ENCODE data around the gene RASAL2.

The RASAL2 gene

DNA sequence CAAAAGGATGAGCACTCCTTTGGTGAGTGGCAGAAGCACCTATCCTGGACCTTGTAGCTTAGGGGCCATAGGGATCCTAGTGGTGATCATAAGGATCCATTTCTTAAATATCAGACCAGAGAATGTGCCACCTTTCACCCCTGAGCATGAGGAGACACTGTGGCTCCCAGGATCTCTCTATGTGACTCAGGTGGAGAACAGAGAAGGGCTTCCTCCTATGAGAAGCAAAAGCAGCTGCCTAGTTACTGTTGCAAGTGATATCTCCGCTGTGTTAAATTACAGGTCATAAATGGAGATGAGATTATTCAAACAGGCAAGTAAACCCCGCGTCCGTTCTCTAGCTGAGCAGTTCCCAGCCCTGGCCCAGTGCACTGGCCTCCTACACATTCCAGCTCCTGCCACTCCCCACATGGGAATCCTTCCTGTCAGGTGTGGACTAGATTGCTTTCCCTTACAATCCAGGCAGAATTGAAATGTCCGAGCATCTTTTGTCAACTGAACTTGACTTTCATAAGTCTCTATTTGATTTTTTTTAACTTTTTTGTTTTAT is 376.6 kb downstream of the RASAL2 start:
- DNase-seq, result no peak

DNA sequence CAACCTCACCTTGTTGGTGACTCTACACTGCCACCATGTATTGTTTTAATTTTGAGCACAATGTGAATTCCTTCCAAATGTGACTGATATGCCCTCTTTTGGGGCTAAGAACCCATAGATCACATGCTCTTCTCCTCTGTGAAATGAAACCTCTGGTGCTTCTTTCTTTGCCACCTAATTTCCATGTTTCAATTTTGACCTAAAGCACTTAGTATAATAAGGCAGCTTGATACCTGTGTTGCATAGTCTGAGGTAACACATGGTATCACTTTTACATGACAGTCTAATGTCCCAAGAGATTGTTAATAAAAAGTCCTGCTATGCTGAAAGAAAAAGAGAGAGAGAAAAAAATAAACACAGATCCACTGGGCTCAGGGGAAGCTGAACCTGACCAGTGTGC is 378.6 kb downstream of the RASAL2 start:
- DNase-seq, result no peak

DNA sequence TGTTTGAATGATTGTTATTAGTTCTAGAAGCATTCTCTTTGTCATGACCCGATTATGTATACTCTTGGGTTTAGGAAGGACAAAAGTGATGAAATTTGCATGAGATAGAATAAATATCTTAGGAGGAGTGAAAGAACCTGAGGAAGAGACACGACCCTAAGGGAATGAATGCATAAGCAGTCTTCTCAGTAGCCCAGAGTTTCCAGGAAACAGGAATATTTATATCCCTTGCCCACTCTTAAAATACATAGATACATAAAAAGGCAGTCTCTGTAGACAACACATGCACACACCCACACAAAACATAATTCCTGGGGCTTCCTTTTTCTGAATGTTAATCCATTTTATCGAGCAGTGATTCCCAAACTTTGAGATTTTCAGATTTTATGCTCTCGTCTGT is 383.5 kb downstream of the RASAL2 start:
- no peak for DNase-seq

DNA sequence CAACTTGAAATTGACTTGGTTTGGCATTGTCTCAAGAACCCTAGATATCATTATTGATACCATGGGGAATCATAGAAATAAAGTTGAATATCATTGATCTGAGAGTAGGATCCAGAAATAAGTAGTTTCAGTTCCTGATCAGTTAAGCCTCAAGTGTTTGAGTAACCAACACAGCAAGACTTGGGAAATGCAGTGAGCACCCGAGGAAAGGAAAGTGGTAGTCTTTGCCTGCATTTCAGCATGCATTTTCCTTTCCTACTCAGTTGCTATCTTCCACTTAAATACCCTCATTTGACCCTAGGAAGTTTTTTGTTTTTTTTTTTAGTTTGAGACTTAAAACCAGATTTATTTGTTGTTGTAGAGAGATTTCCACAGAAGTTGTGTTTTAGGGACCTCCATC is 383.9 kb downstream of the RASAL2 start:
- no peak for DNase-seq

DNA sequence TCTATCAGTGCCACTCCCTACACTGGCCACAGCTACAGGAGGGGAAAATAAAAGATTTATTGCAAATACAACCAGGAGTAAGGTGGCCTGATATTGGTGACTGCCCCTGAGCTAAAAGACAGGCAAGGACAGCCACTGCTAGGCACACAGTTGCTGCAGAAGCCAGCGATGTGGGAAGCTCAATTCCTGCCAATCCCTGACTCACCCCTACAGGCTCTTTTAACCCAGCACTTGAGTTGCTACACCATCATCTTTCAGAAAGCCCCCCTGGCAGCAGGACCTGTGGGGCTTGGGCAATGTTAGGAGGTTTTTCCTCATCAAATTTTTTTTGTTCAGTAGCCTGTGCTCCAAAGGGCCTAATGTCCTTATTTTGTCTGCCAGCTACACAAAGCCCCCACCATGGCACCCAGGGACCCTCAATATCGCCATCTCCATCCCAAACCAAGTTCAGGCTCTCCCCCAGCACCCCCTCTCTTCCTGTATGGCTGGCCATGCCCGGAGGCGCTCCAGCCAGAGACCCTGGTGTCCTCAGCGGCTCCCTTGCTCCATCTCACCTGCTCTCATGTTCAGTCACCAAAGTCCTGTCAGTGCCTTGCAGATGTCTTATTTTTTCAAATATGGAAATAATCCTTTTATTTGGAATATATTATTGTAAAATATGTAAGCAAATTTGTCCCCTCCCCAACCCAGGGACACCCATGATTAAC is 389.5 kb downstream of the RASAL2 start:
- DNase-seq, result no peak

DNA sequence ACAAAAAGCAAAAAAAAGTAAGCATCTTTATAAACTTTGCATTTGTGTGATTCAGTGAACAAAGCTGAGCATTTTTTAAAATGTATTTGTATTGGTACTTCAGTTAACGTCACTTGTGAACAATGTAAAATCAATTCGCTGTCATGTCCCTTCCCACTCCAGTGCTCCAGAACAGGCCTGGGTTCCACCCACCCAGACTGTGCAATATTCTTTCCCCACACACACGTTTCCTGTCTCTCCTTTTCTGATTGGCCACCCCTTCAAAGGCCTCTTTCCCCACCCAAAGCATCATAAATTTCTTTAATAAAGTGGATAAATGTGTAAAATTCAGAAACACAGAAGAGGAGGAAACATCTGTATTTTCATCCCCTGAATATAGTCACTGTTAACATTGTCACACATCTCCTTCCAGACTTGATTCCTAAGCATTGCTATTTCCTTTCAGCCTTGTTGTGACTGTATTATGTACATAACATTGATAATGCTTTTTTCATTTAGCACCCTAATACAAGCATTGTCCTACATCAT is 390.9 kb downstream of the RASAL2 start:
- no peak for DNase-seq

DNA sequence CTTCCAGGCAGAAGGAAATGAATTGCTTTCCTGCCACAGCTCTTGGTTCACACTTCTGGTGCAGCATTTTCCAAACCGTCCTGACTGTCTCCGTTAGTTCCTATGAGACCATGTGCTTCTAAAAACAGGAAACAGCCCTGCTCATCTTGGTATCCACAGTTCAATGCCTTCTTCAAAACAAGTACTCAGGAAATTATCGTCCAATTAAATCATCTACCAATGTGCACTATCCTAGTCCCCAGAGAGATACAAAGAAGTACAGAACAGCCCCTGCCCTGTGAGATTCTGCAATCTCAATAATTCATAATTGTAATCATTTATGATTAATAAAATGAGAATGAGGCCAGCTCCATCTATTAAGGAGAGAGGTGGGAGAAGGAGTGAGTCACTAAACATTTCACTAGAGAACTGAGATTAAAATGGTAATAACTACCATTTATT is 391.7 kb downstream of the RASAL2 start:
- no peak for DNase-seq

DNA sequence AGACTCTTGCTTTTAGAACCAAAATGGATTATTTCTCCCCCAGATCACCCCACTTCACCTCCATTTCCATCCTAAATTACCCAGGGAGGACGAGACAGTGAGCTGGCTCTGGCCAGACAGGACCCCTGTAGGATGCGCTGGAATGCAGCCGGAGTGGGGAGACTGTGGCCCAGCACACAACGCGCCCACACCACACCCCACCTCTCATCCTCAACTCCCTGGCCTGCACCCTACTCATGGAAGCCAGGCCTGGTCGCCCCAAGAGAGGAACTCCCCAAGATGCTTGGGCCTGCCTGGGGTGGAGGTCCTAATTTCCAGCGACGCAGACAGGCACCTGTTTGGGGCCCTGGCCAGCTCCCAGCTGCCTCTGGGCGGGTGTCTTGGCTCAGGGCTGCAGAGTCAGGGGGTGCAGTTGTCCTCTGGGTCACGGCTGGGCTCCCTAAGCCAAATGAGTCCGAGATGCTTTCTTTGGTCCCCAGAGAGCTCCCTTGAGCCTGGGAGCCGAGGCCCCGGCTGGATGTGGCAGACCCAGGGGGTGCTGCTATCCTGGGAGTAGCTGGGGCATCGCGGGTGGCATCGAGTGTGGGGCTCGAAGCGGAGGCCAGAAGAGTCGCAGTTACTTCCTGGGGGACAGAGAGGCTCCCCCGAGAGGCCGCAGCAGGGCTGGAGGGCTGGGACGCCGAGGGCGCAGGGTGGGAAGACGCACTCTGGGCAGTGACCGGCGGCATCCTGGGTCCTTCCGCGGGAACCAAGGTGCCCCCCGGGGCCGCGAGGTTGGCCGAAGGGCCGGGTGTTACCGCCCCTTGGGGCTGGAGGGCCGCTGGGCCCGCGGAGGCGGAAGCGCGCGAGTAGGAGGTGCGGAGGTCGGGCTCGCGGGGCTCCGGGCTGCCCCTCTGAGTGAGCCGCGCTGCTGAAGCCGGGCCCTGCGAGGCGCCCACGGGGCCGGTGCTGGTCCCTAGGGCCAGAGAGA is 392.5 kb downstream of the RASAL2 start:
- no peak for DNase-seq

DNA sequence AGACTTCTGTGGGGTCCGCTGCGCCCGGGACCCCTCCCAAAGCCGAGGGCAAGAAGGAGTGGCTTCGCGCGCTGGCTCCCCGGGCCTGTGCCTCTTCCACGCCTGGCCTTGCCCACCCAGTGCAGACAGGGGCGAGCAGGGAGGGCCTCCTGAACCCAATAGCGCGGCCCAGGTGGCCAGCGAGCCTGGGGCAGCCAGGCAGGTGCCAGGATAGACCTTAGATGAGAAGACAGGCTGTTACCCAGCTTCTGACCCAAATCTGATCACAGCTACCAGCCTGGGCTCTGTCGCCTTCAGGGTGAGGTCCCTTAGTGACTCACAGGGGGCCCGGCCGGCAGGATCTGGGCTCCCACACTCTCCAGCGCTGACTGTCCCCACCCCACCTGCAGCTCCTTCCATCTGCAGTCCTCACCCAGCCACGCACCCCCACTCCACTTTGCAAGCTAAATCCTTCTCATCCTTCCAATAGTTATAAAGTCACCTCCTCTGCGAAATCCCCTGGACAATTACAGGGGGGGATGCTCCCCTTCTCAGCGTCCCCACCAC is 393.2 kb downstream of the RASAL2 start:
- DNase-seq, result no peak

DNA sequence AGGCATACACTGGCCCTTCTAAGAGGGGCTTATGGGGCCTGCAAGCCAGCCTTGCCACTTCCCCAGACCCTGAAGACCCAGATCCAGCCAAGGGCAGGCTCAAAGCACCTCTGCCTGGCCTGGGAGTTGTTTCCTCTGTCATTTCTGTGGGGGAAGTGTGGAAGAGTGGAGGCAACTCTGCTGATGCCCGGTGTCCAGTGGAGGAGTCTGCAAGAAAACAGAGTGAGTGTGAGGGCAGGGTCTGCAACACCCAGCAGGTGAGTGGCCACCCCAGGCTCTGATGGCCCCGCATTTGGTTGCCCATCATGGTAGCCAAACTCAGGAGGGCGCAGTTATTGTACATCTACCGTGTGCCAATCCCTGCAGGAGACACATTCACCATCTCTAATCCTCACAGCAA is 394.5 kb downstream of the RASAL2 start:
- no peak for DNase-seq

DNA sequence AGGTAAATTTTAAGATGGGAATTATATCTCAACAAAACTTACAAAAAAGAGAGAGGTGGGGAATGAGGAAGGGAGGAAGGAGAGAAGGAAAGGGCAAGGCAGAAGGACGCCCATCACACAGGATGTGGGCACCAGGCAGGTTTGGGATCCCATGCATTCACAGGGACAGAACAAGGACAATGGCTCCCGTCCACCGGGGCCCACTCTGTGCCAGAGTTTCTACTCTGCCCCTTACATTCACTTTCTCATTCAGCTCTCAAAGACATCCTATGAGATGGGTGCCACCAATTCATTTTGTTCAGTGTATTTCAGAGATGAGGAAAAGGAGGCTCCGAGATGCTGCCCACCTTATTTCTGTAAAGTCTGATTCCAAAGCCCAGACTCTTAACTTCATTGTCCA is 395.5 kb downstream of the RASAL2 start:
- DNase-seq, result no peak

DNA sequence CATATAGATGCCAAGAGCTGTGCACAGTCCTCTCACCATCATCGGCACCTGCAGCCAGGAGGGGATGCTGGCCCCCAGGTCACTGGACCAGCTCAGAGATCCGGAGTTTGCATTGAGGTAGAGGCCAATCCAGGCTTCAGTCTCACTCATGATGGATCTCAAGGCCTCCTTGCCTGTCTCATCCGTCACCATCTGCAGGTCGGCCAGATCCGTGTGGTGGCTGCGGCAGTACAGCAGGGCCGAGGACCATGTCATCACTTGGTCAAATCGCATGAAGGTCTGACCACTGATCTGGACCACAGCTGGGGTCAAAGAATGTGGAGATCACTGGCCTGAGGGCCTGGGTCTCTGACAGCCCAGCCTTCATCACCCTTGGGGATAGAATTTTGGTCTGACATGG is 396.2 kb downstream of the RASAL2 start:
- no peak for DNase-seq

DNA sequence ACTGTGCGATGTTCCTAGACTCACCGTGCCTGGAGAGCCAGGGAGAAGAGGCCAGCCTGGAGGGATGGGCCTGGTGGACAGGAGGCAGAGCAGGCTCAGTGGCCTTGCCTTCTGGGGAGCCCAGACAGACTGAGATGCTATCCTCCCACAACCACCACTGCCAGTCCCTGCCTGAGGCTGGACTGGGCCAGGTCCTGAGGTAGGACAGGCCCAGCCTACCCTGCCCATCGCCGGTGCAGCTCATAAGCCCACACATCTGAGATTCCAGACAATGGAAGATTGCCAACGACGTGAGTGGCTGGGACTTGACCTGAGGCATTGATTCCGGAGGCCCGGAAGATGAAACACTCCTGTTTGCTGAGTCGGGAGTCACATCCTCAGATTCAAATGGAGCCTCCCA is 397.1 kb downstream of the RASAL2 start:
- no peak for DNase-seq

DNA sequence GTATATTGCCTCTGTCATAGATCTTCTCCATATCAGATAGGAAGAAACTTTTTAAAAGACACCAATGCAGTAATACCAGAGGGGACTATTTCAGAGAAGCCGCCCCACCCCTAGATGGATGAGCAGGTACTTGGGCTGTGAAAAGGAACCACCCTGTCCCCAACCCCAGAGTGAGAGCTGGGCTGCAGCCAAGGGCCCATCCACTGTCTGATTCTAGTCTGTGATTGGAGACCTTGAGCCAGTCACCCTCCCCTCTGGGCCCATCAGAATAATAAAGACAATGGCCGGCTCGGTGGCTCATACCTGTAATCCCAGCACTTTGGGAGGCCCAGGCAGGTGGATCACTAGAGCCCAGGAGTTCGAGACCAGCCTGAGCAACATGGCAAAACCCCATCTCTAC is 397.8 kb downstream of the RASAL2 start:
- no peak for DNase-seq

DNA sequence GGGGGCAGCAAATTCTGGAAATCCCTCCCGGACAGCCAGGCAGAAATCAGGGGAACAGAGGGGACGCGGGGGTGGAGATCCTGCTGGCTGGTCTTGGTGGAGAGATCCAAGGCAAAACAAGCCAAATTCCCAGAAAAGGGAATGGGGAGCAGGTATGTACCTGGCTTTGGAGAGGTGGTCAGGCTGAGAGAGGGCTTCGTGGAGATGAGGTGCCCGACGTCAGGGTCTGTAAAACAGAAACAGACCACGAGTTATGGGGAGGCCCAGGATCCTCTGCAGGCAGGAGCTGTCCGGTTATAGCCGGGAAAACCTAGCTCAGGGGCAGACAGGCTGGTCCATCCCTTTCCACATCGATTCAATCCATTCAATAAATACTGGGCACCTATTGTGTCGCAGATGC is 398.4 kb downstream of the RASAL2 start:
- no peak for DNase-seq

DNA sequence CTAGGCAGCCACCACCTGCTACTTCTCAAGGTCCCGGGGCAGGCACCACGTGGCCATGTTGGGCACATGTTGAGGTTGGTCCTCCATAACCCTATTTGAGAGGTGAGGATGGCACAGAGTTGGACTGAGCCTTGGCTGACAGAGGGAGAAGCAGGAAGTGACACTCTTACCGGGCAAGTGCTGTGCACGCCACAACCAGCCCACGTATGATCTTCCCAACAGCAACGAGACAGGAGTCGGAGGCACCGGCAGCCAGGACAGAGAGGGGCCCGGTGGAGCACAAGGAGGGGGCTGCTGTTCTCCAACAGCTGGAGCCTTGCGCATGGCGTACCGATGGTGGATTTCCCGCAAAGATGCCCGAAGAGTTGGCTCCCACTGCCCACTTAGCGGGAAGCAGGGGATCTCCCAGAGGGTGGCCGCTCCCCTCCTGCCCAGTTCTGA is 399.4 kb downstream of the RASAL2 start:
- no peak for DNase-seq

DNA sequence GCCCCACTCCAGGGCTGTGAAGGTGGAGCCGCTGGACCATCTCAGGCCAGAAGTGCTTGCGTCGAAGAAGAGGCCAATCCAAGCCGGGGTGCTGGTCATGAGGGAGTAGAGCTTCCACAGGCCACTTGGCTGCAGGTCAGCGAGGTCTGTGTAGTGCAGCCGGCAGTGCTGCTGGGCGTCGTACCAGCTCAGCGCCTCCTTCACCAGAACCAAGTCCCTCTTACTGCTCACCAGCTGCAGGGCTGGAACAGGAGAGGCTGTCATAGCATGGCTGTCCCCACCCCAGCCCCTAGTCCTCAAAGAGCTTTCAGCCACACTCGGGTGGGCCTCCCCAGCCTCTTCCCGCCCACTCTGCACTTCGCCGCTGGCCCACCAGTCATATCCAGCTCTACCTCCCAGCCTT is 400.7 kb downstream of the RASAL2 start:
- DNase-seq, result no peak

DNA sequence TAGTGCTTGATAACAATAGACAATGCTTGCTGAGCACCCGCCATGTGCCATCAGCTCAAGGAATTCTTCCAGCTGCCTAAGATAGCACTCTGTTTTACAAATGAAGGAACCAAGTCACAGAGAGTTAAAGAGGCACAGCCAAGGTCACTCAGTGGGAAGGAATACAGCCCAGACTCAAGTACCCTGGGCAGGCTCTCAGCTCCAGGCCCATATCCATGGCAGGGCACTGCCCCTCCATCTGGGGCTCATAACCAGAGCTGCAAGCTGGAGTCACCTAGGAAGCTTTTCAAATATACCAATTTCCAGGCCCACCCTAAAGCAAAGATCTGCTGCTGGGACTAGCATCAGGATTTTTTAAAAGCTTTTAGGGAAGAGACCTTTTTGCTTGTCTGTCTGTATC is 401.3 kb downstream of the RASAL2 start:
- no peak for DNase-seq

DNA sequence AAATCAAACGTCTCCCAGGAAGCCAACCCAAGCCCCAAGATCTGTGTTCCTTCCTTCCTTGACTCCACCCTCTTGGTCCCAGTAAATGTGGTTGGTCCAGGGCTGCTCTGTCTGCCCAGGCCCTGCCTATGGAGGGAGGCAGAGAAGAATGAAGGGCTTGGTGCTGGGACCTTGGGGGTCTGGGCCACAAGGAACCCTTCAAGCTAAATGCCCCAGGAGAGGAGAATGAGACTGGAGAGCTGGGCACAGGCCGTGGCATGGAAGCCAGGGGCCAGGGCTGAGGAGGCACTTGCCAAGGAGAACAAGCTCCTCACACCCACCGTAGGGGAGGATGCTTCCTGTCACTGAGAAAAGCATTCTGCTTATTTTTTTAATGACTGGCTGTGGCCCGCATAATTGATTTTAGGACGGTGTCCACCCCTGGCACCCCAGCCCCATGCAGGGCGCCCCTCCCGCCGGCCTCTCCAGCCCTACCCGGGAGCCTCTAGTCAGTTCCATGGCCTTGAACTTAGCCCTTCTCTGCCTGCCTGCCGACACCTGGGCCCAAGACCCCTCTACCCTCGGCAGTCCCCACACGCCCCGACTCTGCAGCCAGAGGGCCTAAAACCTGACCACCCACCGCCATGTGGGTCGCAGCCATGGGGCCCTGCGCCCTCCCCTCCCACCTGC is 402.0 kb downstream of the RASAL2 start:
- no peak for DNase-seq

DNA sequence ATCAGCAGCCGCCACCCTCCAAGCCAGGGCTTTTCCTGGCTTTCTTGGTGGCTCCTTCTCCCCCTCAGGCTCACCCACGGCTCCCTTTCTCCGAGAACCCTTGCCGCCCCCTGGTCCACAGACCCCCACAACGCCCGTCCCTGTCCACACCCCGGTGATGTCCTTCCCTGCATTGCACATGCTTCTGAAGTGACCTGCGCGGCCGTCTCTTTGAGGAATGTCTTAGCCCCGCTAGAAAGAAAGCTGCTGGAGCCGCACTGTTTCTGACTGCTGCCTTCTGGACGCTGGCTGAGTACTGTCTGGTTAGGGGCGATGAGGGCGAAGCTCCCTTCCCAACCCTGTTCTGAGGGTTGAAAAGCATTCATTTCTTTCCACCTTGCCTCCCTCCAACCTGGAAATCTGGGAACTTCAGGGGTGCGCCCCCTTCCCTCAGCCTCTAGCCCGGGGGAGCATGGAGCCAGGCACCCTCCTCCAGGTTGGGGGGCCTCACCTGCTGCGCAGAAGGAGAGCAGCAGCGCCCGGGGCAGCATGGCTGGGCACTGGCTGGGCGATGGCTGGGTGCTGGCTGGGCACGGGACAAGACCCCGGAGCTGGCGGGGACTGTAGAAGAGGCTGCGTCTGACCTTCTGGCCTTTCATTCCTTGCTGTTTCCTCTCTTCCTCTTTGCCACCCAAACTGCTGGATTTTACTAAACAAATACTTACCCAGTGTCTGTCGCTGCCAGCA is 402.7 kb downstream of the RASAL2 start, which contains the start of gene CLEC20A:
CLEC20A (minus strand) TSS at position 555 of the 726 bp plus-strand sequence; CDS start at position 530, 25 bp downstream.
- DNase-seq, result no peak

DNA sequence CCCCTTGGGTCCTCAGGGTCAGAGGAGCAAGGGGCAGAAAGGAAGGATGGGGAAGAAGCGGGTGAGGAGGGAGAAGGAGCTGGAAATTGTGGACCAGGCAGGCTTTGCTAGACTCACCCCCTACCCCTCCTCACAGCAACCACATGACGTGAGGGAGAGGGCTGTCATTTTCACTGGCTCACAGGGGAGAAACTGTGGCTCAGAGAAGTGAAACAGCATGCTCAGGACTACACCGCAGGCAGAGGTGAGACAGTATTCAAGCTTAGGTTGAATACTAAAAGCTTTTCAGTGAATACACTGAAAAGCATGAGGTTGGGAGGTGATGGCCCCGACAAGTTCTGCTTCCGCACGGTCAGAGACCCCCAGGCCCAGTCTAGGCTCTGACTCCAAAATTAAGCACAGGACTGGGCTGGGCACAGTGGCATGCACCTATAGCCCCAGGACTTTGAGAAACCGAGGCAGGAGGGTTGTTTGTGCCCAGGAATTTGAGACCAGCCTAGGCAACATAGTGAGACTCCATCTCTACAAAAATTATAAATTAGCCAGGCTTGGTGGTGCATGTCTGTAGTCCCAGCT is 404.1 kb downstream of the RASAL2 start:
- DNase-seq, result no peak

All from NCI-H2171 (cell line).